Fibroblast of upper back skin (primary cell): ENCODE results near the gene RTEL1.
A peak's percentile ranks its signal among the peaks of the same experiment; 100 is the strongest.
"Not testable (repeated sequence)": the region's sequence is repeated elsewhere in the genome, so short reads cannot be mapped to it uniquely, and the experiment has no call there.

Experiments used
- DNase-seq: peaks from one replicate; pipeline ENCODE4 v3.0.0-alpha.2; 2013

Gene RTEL1

GRCh38 chr20:63628246-63628975 lies 29.7 kb upstream of the RTEL1 start:
- peak; percentile 60 for DNase-seq

GRCh38 chr20:63630956-63631355 lies 27.2 kb upstream of the RTEL1 start:
- not testable (repeated sequence) for DNase-seq

- not testable (repeated sequence) for DNase-seq
Observed at GRCh38 chr20:63631426-63631825, 26.7 kb upstream of the RTEL1 start.

GRCh38 chr20:63633732-63634131 lies 24.4 kb upstream of the RTEL1 start:
- no peak for DNase-seq

- DNase-seq, result no peak
Observed at GRCh38 chr20:63635431-63636141, 22.5 kb upstream of the RTEL1 start.

- DNase-seq, result no peak
Observed at GRCh38 chr20:63636752-63637628, 21.1 kb upstream of the RTEL1 start.

- no peak for DNase-seq
Observed at GRCh38 chr20:63639093-63639975, 18.8 kb upstream of the RTEL1 start.

GRCh38 chr20:63640086-63640485 lies 18.0 kb upstream of the RTEL1 start:
- DNase-seq, result no peak

GRCh38 chr20:63640686-63641085 lies 17.4 kb upstream of the RTEL1 start:
- DNase-seq, result not testable (repeated sequence)

GRCh38 chr20:63641146-63641791 lies 16.8 kb upstream of the RTEL1 start:
- no peak for DNase-seq

GRCh38 chr20:63641792-63642523 lies 16.2 kb upstream of the RTEL1 start:
- DNase-seq, result peak; percentile 68

- no peak for DNase-seq
Observed at GRCh38 chr20:63642527-63643247, 15.4 kb upstream of the RTEL1 start.

- DNase-seq, result no peak
Observed at GRCh38 chr20:63643499-63643898, 14.6 kb upstream of the RTEL1 start.

- no peak for DNase-seq
Observed at GRCh38 chr20:63643946-63644345, 14.2 kb upstream of the RTEL1 start.

- no peak for DNase-seq
Observed at GRCh38 chr20:63645218-63645617, 12.9 kb upstream of the RTEL1 start.

- no peak for DNase-seq
Observed at GRCh38 chr20:63648190-63648589, 9.9 kb upstream of the RTEL1 start.

GRCh38 chr20:63648895-63649589 lies 9.1 kb upstream of the RTEL1 start:
- no peak for DNase-seq

GRCh38 chr20:63650486-63650885 lies 7.6 kb upstream of the RTEL1 start:
- DNase-seq, result not testable (repeated sequence)

- no peak for DNase-seq
Observed at GRCh38 chr20:63651942-63652191, 6.2 kb upstream of the RTEL1 start.
